Measurements from ENCODE around the gene FBF1.

The FBF1 gene

DNA sequence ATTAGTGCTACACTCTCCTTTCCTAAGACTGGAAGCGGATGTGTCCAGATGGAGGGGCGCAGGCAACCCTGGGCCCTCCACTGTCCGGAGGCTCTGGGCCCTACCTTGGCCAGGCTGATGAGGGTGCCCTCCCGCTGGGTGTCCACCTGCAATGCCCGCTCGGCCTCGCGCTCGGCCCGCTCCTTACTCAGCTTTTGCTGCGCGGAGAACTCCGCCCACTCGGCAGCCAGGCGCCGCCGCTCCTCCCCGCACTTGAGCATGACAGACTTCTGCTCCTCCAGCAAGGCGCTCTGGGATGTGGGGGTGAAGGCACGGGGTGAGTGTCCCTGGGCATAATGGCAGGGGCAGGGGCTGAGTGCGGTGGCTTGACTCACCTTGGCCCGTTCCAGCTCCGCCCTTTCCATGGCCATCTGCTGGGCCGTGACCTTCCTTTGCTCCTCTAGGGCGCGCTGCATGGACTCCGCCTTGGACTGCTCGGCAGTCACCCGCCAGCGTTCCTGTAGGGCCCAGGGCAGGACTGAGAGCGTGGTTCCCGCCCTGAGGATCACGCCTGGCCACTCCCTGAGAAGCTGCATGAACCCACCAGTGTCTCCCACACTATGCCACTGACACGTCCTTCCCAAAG, 26.1 kb downstream of the FBF1 start:
- H3K36me3 Mint-ChIP-seq (ENCODE audit: low read depth): peaks cover 5% of the 10 kb centered on the region
- H3K27me3 Mint-ChIP-seq: no peaks in the 10 kb centered on the region
- ATAC-seq (no peak), DNase-seq (no peak)
- no peaks in the 10 kb centered on the region for H3K9me3 Mint-ChIP-seq
- no peak overlapping the region for H3K4me3 Mint-ChIP-seq
- H3K27ac Mint-ChIP-seq: no peak overlapping the region
- H3K4me1 Mint-ChIP-seq: peaks cover 1% of the 10 kb centered on the region

DNA sequence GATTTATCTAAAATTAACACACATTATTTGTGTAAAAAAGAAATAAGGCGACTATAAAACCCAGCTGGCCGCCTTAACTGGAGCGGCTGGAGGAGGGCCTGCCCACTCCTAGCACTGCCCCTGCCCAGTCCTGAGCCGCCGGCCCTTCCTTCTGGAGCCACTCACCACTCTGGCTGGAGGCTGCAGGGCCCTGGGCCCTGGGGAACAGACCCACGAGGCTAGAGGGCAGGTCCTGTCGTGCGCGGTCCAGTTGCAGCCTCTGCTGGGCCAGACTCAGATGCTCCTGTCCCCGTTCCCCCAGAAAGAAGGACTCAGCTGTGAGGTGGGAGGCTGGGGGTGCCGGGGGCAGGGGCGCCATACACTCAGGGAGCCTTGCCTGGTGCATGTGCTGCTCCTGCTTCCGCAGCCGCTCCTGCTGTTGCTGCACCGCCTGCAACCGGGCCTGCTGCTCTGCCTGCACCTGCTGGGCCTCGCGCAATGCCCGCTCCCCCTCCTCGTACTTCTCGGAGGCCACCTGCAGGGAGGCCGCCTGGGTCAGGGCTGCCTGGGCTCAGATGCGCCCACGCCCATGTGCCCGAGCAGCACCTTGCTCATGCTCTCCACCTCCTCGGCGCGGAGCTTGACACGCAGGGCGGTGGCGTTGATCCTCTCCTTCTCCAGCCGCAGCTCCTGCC, 27.2 kb downstream of the FBF1 start:
- no peak for DNase-seq
- Mint-ChIP-seq H3K4me3 (no peak overlapping the region), H3K9me3 (no peaks in the 10 kb centered on the region), H3K27me3 (no peaks in the 10 kb centered on the region), H3K27ac (no peak overlapping the region), H3K36me3 (ENCODE audit: low read depth) (peaks cover 5% of the 10 kb centered on the region), H3K4me1 (peaks cover 1% of the 10 kb centered on the region)
- ATAC-seq: no peak

DNA sequence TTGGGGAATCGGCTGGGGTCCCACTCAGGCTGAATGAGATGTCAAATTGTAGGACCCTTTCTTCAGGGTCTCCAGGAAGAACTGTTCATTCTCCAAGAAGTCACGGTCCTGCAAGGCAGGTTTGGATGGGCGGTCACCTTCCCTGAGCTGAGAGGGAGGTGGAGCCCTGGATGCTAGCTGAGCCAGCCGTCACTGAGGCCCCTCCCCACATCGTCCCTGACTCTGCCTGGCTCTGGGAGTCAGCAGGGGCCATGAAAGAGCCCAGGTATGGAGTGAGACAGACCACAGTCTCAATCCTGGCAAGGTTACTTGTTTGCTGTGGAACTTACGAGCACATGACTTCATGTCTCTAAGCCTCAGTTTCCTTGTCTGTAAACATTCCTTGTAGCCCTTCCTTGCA, 30.1 kb downstream of the FBF1 start:
- H3K27me3 Mint-ChIP-seq: no peaks in the 10 kb centered on the region
- H3K9me3 Mint-ChIP-seq: no peaks in the 10 kb centered on the region
- peaks cover 6% of the 10 kb centered on the region for H3K4me1 Mint-ChIP-seq
- H3K36me3 Mint-ChIP-seq (ENCODE audit: low read depth): peaks cover 2% of the 10 kb centered on the region
- DNase-seq (no peak), ATAC-seq (no peak)
- no peak overlapping the region for H3K27ac Mint-ChIP-seq
- no peak overlapping the region for H3K4me3 Mint-ChIP-seq

DNA sequence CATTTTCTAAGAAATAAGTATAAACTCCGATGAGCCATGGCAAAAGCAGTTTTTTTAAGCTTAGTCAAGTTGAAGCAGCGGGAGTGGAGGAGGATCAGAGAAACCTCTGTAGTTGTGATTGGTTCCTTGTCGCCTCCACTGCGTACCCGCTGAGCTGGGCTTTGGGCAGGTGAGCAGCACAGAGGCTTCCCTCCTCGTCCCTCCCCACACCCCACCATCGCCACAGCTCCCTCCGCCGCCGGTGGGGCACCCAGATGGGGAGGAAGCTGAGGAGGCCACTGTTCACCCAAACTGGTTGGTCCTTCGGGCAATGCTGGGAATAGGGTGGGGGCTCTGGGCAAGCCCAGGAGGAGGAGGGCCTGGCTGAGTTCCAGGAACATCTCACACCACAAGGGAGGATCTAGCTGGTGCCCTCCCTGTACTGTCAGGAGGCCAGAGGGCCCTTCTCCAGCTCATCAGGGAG, 31.0 kb downstream of the FBF1 start:
- Mint-ChIP-seq H3K4me3 (no peak overlapping the region), H3K4me1 (peaks cover 10% of the 10 kb centered on the region), H3K36me3 (ENCODE audit: low read depth) (peaks cover 2% of the 10 kb centered on the region), H3K9me3 (no peaks in the 10 kb centered on the region), H3K27me3 (no peaks in the 10 kb centered on the region), H3K27ac (no peak overlapping the region)
- ATAC-seq: no peak
- DNase-seq: no peak

DNA sequence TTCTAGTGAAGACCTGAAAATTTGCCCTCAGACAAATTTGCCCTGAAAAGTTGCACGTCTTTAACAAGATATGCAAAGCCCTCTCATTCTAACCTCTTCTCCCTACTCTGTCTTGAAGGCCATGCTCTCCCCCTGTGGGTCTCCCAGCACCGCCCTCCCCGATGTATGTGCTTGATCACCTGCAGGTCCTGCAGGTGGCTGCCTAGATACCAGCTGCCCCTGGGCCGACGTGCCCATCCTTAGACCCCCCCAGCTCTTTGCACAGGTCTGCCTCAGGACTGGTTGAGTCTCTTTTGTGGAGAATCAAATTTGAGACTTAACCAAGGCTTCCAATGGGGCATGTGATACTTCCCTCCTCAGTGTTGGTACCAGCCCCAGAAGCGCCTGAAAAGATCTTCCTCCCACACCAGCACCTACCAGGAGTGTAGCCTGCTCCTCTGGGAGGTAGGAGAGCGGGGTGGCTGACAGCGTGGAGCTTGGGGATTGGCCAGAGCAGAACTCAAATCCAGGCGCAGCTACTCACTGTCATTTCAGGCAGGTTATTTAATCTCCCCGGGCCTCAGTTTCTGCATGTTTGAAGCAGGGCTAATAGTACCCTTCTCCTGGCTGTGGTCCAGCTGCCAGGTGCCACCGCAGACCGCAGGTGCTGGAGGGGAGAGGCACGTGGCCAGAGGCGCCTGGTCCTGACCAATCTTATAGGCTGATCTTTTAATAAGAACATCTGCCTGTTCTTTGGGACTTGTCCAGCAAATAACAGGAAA, 31.6 kb downstream of the FBF1 start:
- Mint-ChIP-seq H3K27ac (no peak overlapping the region), H3K4me3 (no peak overlapping the region), H3K9me3 (no peaks in the 10 kb centered on the region), H3K27me3 (no peaks in the 10 kb centered on the region), H3K4me1 (peaks cover 10% of the 10 kb centered on the region), H3K36me3 (ENCODE audit: low read depth) (peaks cover 2% of the 10 kb centered on the region)
- no peak for ATAC-seq
- DNase-seq: no peak

DNA sequence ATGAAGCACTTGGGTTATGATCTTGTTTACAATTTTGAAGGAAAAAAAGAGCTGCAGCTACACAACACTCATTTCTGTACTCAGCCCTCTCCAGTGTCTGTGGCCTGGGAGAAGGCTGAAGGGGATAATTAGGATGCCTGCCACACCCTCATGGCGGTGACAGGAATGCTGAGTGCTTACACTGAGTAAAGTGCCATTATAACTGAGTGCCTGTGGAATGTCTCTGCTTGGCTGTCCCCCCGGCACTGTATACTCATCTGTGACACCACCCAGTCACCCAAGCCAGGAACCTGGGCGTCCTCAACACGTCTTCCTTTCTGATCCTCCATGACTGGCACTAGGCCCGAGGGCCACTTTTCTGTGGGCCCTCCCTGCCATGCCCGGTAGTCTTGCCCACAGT, 32.6 kb downstream of the FBF1 start:
- DNase-seq (no peak), ATAC-seq (no peak)
- peaks cover 4% of the 10 kb centered on the region for H3K36me3 Mint-ChIP-seq (ENCODE audit: low read depth)
- peaks cover 18% of the 10 kb centered on the region for H3K4me1 Mint-ChIP-seq
- H3K27ac Mint-ChIP-seq: no peak overlapping the region
- H3K27me3 Mint-ChIP-seq: no peaks in the 10 kb centered on the region
- H3K9me3 Mint-ChIP-seq: no peaks in the 10 kb centered on the region
- H3K4me3 Mint-ChIP-seq: no peak overlapping the region

DNA sequence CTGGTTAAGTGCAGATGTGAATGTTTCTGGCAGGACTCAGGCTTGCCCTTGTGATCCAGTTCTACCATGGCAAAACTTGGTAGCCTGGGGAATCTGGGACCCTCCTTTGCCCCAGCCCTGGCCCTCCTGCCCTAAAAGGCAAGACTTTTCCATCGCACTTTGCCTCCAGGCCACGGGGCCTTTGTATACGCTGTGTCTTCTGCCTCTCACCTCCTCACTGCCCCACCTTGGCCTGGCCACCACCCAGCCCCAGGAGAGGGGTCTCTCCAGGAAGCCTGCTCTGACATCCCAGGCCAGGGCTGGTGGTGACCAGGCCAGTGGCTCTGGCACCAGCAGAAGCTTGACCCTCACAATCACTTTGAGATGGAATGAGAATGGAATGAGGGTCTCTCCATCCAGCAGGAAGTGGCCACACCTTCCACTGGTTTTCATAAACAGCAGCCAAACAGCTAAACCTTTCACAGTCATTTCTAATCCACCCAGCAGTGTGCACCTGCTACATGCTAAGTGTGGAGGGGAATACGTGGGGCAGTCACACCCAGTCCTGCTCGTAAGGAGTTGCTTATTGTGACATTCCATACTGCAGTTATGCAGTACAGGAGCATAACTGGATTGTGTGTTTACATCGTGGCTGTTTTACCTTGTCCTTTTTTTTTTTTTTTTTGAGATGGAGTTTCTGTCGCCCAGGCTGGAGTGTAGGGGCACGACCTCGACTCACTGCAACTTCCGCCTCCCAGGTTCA, 34.5 kb downstream of the FBF1 start:
- no peak overlapping the region for H3K4me3 Mint-ChIP-seq
- H3K4me1 Mint-ChIP-seq: peaks cover 24% of the 10 kb centered on the region
- H3K36me3 Mint-ChIP-seq (ENCODE audit: low read depth): peaks cover 9% of the 10 kb centered on the region
- ATAC-seq (no peak), DNase-seq (no peak)
- H3K27me3 Mint-ChIP-seq: no peaks in the 10 kb centered on the region
- H3K27ac Mint-ChIP-seq: no peak overlapping the region
- no peaks in the 10 kb centered on the region for H3K9me3 Mint-ChIP-seq

DNA sequence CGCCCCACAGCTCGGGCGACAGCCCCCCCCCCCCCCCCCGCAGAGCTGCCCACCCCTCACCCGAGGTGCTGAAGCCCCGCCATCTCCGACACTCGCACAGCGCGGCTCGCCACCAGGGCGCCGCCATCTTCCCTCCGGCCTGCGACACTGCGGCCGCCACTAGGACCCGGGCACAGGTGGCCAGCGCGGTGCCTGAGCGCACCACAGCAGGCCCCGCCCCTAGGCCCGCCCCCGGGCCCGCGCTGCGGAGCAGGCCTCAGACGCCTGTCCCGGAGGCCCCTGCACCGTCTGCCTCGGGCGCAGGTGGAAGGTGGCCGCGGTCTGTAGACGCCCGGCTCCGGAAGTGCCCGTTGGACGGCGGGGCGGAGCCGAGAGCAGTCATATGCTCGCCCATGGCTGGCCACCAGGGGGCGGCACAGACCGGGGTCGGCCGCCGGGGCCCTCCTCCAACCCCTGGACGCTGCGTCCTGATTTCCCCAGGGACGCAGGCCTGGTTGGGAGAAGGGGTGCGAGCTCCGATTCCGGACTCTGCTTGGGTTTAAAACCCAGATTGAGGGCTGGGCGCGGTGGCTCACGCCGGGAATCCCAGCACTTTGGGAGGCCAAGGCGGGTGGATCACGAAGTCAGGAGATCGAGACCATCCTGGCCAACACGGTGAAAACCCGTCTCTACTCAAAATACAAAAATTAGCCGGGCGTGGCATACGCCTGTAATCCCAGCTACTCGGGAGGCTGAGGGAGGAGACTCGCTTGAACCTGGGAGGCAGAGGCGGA, 35.9 kb downstream of the FBF1 start, which contains the start of gene MRPL38:
TSS of gene MRPL38 (minus strand) at position 136 of the 773 bp plus-strand sequence. CDS start at position 127, 9 bp downstream.
- Mint-ChIP-seq H3K4me1 (peaks cover 23% of the 10 kb centered on the region), H3K9me3 (no peaks in the 10 kb centered on the region), H3K36me3 (ENCODE audit: low read depth) (peaks cover 9% of the 10 kb centered on the region)

DNA sequence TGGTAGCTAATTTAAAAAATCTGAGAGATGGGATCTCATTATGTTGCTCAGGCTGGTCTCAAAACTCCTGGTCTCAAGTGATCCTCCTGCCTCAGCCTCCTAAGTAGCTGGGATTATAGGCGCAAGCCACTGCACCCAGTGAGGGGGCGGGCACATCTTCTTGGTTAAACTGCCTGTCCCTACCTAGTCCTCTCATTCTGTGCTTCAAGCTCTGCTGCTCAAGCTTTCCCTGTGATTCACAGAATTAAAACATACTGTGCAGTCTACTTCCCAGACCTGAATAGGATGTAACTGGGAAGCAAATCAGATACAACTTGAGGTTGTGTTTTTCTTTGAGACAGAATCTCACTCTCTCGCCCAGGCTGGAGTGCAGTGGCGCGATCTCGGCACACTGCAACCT, 38.4 kb downstream of the FBF1 start:
- ATAC-seq (no peak), DNase-seq (no peak)
- no peaks in the 10 kb centered on the region for H3K9me3 Mint-ChIP-seq
- no peak overlapping the region for H3K4me3 Mint-ChIP-seq
- H3K27ac Mint-ChIP-seq: no peak overlapping the region
- H3K27me3 Mint-ChIP-seq: no peaks in the 10 kb centered on the region
- peaks cover 27% of the 10 kb centered on the region for H3K4me1 Mint-ChIP-seq
- H3K36me3 Mint-ChIP-seq (ENCODE audit: low read depth): peaks cover 9% of the 10 kb centered on the region

More for the DNA sequence above, 35.9 kb downstream of the FBF1 start, which contains the start of gene MRPL38:
- ATAC-seq (peak; percentile 99), DNase-seq (peak; percentile 96)
- H3K27ac Mint-ChIP-seq: peak within 1 kb of the TSS; percentile 95
- no peaks in the 10 kb centered on the region for H3K27me3 Mint-ChIP-seq
- peak within 1 kb of the TSS; percentile 98 for H3K4me3 Mint-ChIP-seq

DNA sequence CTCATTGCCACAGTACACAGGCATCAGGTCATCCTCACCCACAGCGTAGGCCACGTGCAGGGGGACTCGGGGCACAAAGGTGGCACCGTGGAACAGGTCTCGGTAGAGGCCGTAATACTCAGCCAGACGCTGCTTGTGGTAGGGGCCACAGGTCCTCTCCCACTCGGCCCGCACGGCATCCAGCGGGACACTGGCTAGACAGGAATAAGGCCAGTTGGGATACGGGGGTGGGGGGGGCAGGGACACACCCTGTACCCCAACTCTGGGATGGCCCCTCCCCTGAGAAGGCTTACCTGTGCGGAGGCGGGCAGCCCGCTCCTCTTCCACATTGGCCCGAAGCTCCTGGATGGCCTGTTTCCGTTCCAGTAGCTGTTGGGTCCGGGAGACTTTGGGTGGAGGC, 39.1 kb downstream of the FBF1 start:
- no peak for DNase-seq
- no peak overlapping the region for H3K27ac Mint-ChIP-seq
- H3K4me1 Mint-ChIP-seq: peaks cover 28% of the 10 kb centered on the region
- peaks cover 9% of the 10 kb centered on the region for H3K36me3 Mint-ChIP-seq (ENCODE audit: low read depth)
- H3K27me3 Mint-ChIP-seq: no peaks in the 10 kb centered on the region
- no peak overlapping the region for H3K4me3 Mint-ChIP-seq
- no peaks in the 10 kb centered on the region for H3K9me3 Mint-ChIP-seq
- ATAC-seq: no peak

DNA sequence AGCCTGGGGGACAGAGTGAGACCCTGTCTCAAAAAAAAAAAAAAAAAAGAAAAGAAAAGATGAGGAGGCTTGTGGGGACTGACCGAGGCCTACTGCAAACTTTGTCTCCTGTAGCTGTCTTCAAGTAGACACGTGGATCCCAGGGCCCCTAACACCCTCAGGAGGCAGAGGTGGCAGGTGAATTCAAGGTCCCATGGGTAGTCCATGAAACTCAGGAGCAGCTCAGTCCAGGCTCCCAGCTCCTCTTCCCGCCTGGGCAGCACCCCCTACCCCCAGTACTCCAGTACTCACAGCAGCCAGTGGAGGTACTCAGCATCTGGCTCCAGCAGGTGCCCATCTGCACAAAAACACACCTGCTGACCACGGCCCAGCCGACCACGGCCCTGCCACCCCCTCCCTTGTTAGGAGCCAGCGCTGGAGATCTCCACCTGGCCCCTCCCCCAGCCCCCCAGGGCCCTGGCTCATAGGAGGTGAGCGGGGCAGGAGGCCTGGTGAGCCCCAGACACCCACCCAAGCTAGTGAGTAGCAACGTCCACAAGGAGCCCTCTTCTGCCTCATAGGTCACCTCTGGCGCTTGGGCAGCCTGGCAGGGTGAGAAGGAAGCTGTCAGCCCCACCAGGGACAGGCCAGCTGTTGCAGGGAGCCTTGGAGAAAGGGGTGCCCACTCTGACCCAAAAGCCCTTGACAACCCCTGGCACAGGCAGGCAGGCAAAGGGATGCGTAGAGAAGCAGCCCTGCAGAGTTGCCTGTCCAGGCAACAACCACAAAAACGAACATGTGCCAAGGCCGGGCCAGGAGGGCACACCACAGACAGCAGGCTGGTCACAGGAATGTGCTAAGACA, 39.9 kb downstream of the FBF1 start:
- H3K4me3 Mint-ChIP-seq: no peak overlapping the region
- peaks cover 25% of the 10 kb centered on the region for H3K4me1 Mint-ChIP-seq
- ATAC-seq (no peak), DNase-seq (no peak)
- no peaks in the 10 kb centered on the region for H3K9me3 Mint-ChIP-seq
- no peaks in the 10 kb centered on the region for H3K27me3 Mint-ChIP-seq
- H3K27ac Mint-ChIP-seq: no peak overlapping the region
- peaks cover 9% of the 10 kb centered on the region for H3K36me3 Mint-ChIP-seq (ENCODE audit: low read depth)

DNA sequence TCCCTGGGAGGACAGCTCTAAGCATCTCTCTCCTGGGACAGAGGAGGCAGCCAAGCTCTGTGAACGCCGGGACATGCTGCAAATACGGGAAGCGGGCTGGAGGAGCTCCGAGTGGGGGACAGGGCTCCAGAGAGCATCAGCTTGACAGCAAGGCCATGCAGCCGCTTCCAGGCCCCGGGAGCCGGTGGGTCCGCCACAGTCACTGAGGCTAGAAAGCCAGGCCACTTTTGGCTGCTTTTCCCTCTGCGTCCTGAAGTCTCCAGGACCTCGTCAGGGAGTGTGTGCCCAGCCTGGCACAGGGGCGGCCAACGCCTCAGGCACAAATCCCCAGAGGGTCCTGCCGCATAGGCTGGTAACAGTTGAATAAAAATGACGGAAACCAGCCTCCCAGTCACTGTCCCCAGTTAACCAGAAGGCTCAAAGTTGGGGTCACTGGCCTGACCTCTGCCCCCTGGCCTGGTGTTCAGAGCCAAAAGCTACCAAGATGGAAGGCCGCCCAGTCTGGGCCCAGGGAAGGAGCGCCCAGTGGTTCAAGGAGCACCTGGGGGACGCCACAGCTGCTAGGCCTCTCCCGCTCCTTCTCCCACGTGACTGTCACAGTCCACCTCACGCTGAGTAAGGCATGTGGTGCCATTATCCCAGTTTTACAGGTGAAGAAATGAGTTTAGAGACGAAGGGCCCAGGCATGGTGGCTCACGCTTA, 40.9 kb downstream of the FBF1 start:
- no peak overlapping the region for H3K4me3 Mint-ChIP-seq
- peaks cover 28% of the 10 kb centered on the region for H3K4me1 Mint-ChIP-seq
- H3K9me3 Mint-ChIP-seq: no peaks in the 10 kb centered on the region
- H3K27me3 Mint-ChIP-seq: no peaks in the 10 kb centered on the region
- no peak for DNase-seq
- H3K27ac Mint-ChIP-seq: no peak overlapping the region
- H3K36me3 Mint-ChIP-seq (ENCODE audit: low read depth): peaks cover 16% of the 10 kb centered on the region
- ATAC-seq: no peak

DNA sequence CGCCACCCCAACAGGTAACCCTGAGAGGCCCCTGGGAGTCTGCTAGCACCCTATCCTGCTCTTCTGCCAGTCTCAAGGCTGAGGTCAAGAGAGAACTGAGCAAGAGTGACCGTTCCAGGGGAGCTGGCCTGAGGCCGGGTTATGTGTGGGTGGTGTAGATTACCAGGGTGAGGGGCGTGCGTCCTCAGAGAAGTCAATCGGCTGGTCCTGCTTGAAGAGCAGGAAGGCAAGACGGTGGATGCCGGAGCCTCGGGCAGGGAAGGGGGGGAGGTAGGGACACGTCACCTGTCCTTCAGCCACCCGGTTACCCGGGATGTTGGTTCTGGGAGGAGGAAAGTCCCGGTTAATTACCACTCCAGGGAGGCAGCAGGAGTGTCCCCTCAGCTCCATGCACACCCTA, 41.5 kb downstream of the FBF1 start:
- no peak for ATAC-seq
- Mint-ChIP-seq H3K27ac (no peak overlapping the region), H3K9me3 (no peaks in the 10 kb centered on the region), H3K4me1 (peaks cover 29% of the 10 kb centered on the region), H3K36me3 (ENCODE audit: low read depth) (peaks cover 16% of the 10 kb centered on the region), H3K27me3 (no peaks in the 10 kb centered on the region), H3K4me3 (no peak overlapping the region)
- no peak for DNase-seq
